Activated CD4-positive, alpha-beta T cell treated with anti-CD3 and anti-CD28 coated beads, Interleukin-2, amount 50 U/mL, for 4 hours (primary cell): ENCODE data around the gene ATXN7L1.
A peak's percentile ranks its signal among the peaks of the same experiment; 100 is the strongest.
"Not testable (repeated sequence)": the region's sequence is repeated elsewhere in the genome, so short reads cannot be mapped to it uniquely, and the experiment has no call there.

Experiments
- DNase-seq, 2 experiments: peaks; one replicate each; pipeline ENCODE4 v3.0.0-alpha.2; 2020

Gene ATXN7L1

GRCh38 chr7:105800442-105800841 is 76.0 kb downstream of the ATXN7L1 start:
- no peak for DNase-seq

DNA sequence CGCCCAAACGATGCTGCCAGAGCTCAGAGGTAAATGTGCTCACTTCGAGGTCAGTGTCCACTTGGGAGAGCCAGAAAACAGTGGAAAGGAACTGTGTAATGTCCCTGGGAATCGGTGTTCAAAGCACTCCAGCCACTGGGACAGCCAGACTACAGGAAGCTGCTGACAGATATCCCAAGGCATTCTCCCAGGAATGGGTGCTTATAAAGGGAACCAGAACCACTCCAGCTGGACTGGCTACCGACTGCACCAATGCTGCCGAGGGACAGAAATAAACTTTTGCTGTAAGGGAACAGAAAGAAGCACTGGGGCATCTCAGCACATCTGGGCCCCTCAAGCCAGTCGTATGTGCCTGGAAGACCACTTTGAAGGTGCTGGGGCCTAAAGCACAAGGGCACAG is 76.7 kb downstream of the ATXN7L1 start:
- no peak for DNase-seq

DNA sequence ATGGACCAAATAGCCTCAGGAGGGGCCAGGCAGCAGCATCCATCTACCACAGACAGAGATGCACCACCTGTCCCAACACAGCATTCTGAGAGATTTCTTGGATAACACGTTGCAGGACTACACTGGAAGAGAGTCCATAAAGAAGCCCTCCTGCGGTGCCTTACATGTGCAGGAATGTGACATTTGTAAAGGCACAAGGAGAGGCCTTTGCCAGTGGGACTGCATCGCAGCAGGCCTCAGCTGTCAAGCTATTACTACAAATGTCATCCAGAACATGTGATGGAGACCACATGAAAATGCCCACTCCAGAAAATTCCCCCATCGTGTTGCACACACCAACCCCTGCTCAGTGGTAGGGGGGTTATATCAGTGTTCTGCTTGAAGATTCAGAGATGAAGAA is 77.4 kb downstream of the ATXN7L1 start:
- no peak for DNase-seq

DNA sequence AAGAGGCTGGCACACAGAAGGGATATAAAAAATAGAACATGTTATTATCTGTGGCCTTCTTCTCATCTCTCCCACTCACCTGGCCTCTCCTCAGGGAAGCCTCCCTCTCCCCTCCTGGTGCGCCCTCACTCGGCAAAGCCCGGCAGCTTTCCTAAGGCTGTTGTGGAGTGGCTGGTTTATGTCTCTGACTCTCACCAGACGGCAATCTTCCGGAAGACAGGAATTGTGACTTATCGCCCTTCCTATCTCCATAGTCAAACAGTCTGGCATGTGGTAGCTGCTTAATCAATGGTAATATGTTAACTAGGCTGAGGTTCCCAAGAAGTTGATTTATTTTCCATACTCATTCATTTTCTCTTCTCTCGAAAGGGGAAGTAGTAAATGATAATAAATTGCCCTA is 78.7 kb downstream of the ATXN7L1 start:
- DNase-seq, result no peak

- DNase-seq, result no peak
Measured at GRCh38 chr7:105796365-105796764, 80.0 kb downstream of the ATXN7L1 start.

GRCh38 chr7:105794741-105795729 is 81.4 kb downstream of the ATXN7L1 start:
- DNase-seq, result no peak

DNA sequence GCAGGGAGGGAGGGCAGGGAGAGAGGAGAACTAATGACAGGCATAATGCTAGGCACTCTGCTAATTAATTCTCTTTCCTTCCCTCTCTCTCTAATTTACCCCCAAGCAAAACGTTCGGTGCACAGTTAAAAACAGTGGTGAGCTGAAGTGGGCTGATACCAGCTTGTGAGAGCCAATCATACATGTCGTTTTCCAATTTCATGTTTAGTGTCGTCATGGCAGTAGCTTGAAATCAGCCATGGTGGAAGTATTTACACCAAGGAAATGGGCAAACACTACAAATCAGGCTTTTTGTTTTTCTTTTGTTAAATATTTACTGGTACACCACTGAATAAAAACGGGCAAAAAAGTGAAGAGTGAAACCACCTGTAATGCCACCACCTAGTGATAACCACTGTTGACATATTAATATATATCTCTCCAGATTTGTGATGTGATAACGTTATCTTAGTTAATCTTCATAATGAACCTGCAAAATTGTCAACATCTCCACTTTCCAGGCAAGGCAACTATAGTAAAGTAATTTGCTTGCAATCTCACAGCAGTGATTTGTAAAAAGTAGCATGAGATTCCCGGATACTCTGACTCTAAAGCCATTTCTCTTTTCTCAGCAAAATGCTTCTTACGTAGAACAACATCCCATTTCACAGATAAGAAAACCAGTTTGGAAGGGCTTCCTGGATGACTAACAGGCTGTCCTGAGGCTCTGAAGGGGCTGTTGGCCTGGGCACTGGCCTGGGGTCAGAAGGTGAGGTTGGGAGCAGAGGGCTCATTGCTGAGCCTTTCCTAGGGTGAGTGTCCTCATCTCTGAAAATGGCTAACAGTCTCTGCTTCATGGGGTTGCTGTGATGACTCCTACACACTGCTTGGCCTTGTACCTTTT is 83.7 kb downstream of the ATXN7L1 start:
- DNase-seq, result no peak

- DNase-seq, result no peak
Measured at GRCh38 chr7:105791926-105792325, 84.5 kb downstream of the ATXN7L1 start.

DNA sequence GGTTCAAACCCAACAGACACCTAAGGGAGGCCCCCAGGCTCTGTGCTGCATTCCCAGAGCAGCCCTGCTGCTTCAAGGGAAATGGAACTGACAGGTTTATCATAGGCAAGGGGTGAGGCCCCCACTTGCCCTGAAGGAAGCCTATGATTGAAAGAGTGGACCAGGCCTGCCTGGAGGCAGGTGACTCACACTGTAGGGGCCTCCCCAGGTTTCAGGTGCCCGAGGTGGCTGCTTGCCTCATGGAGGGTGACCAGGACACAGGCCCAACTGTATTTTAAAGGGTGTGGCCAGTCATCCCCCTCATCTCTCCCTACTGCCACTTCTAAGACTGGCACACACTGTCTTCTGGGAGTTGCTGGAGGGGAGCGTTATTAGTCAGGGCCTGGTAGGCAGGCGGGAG is 85.4 kb downstream of the ATXN7L1 start:
- no peak for DNase-seq

DNA sequence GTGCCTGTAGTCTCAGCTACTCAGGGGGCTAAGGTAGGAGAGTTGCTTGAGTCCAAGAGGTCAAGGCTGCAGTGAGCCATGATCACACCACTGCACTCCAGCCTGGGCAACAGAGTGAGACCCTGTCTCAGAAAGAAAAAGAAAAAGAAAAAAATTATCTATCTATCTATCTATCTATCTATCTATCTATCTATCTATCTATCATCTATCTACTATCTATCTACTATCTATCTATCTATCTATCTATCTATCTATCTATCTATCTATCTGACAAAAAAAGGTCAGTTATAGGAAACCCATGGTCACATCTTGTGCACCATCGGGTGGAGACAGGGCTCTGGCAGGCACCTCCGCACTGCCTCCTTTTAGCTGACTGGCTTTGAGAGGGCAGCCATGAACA is 85.9 kb downstream of the ATXN7L1 start:
- not testable (repeated sequence) for DNase-seq

DNA sequence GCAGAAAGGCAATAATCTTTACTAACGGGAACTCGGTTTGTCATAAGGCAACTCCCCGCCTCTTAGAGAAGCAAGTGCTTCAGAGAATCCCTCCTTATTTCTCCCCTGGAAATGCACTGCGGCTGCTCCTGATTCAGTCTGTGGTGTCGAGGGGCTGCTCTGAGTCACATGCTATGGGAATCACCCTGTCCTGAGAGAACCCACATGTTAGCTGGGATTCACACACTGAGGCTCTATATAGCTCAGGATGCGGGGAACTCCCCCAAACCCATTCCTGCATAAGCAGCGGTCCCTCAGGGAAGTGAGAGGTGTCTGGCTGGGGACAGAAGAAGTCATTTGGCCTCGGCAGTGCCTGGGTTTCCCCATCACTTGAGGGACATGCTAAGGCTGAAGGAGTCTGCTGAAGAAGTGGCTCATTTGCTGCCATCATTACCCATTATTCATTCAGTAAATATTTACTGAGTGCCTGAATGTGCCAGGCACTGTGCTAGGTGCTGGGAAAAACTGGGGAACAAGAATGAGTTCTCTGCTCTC is 87.5 kb downstream of the ATXN7L1 start:
- no peak for DNase-seq

GRCh38 chr7:105788356-105788755 is 88.0 kb downstream of the ATXN7L1 start:
- DNase-seq, result no peak

- DNase-seq, result no peak
Measured at GRCh38 chr7:105787793-105788192, 88.6 kb downstream of the ATXN7L1 start.

DNA sequence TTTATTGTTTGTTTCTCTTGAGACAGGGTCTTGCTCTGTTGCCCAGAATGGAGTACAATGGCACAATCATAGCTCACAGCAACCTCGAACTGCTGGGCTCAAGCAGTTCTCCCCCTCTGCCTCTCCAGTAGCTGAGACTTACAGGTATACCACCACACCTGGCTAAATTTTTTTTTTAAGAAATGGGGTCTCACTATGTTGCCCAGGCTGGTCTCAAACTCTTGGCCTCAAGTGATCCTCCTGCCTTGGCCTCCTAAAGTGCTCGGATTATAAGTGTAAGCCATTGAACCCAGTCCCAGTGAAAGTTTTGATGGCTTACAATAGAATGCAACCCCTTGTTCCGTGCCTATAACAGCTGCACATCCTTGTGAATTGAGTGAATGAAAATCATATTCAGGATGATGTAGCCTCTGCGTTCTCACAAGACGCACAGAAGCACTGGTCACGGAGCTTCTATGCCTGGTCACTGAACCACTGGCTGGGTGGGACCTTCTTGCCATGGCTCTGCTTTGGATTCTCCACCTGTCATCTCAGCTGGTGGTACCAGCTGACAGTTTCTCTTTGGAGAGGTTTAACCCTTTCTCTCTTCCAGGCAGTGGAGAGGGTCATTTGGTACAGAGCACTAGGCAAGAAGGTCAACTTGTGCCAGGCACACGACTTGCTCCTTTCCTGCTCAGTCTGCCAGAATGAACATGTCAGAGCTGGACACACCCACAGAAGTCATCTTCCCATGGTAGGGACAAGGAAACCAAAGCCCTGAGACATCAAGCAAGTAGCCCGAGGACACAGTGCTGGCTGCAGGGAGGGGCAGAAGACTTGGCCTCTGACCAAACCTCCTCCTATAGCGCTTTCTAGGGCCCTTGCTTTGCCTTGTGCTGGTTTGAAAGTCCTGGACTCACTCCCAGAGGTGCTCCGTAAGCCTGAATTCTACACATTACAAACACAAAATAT is 89.6 kb downstream of the ATXN7L1 start:
- no peak for DNase-seq

DNA sequence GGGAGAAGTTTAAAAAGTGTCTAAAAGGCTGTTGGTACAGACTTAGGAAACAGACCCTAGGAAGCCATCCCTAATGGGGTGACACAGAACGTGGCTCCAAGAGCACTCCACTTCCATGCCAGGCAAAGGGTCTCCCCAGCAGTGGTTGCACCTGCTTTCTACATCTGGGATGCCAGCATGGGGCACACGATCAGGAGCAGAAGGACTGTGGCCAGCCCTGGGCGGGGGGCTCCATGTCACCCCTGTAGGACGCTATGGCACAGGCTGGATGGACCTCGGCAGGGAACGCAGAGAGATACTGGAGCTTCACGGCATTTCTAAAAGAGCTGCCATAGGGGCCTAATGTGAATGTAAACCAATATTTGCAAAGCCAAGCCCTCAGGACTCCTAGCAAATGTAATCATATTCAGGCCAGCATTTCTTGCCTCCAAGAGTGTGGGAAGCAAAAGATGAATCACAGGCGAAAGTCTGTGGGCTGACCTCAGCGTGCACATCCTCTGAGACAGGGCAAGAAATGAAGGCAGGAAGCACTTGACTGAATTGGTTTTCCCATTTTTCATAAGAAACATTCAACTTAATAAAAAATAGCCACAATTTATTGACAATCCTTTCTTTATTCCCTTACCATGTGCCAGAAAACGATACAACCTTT is 93.9 kb downstream of the ATXN7L1 start:
- peak; percentile 5 to 6 for DNase-seq

DNA sequence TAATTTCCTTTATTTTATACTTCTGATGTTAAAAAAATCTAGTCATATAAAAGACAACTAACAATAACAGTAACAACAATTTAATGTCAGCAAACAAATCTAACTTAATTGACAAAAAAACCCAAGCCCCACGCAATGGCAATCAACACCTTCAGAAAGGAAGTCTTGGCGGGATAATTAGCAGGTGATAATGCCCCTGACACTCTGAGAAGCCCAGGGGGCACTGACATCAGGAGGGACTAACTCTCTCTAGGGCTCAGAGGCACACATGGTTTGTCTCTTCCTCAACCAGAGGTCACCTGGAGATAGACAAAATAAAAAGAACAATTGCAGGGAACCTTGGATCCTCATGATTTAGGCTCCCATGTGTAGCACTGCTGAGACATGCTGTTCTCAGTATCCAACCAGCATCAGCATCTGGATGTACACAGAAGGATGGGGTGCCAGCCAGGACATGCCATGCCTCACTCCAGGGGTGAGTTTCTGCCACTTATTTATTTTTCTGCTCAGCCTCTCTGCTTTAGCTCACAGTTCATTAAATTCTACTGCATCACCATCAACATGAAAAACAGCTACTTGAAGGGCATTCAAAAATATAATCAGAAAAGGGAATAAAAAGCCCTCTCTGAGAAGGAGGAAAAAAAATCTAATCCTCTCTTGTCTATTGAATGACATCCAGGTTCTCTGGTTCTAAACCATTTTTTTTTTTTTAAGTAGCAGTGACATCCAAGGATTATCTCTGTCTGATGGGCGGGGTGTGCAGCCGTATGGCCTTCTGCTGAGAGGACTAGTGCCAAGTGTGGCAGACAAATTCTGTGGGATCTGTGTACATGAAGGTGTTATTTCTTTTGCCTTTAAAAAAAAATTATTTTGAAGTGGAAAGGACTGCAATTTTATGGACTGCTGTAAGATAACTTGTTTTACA is 96.3 kb downstream of the ATXN7L1 start:
- DNase-seq, result no peak

- no peak for DNase-seq
Measured at GRCh38 chr7:105778956-105779355, 97.4 kb downstream of the ATXN7L1 start.

DNA sequence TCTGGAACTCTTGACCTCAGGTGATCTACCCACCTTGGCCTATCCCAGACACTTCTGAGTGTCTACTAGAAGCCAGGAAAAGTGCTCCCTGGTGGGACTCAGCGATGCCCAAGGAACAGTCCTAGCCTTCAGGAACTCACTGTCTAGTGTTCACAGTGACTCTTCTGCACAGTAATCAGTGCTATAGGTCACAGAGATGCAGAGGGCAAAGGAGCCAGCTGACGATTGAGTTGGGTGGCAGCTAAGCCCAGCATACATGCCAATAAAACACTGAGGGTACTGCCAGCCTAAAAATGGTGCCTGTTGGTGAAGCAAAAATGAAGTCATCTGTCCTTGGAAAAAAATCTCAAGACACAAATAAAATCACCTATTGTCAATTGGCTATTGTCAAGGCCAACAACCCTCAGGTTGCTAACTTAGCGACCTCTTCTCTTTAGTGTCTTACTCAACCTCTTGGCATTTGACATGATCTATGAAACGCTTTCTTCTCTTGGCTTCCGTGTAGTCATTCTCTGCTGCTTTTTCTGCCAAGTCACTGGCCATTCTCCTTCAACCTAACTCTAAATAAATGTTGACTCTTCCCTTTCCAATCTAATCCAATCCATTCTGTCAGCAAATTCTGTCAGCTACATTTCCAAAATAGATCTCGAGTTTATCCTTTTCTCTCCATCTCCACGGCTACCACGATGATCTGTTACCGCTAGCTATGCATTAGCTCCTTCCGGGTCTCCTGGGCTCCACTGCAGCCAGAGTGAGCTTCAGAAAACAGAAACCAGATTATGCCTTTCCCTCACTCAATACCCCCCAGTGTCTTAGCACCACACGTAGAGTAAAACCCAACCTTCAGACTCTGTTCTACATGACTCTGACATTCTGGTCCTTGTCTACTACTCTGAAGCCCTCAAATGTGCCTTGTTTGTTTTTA is 99.2 kb downstream of the ATXN7L1 start:
- DNase-seq, result no peak

DNA sequence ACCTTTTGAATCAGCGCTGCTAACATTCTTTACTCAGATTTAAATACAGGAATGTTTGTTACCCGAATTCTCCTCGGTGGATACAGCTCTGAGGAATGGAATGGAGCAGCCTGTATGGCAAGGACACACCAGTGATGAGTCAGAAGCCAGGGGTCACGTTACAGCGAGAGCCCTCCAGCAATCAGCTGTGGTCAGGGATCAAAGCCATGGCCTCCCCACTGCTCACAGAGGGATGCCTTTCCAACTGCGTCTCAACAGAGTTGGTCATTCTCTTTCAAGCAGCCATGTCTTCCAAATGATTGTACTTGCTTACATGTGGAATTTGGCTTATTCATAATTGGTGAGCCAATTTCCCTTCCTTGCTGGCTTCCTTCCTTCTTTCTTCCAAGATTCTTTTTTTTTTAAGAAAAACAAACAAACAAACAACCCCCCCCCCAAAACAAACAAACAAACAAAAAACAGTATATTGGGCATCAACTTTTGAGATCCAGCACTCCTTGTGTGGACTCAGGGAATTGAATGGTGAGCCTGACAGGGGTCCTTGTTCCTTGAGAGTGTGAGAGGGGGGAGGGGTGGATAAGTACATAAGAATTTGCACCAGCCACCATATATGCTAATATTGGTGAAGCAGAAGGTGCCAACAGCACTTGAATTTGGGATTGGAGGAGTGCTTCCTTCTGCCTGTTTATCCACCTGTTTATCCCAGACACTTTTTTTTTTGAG is 100.2 kb downstream of the ATXN7L1 start:
- no peak for DNase-seq
